H1 (cell line): ENCODE results near the gene CA10.

Source experiments
- CBX8 ChIP-seq: fragments of 300-800, 300-1000 bp; sonication (generic); IDR thresholded peaks from 2 replicates; pipeline ENCODE4 v1.7.1; 2016; ENCODE audit warnings: low read depth, low read length, borderline replicate concordance
- CREB1 ChIP-seq: IDR thresholded peaks from 2 replicates; pipeline ENCODE4 v1.6.1; 2012; ENCODE audit warnings: inconsistent platforms
- FOSL1 ChIP-seq: IDR thresholded peaks from 2 replicates; pipeline ENCODE4 v1.6.1; 2011; ENCODE audit warnings: mild to moderate bottlenecking, low read depth, low read length, moderate library complexity; ENCODE audit not compliant: insufficient read depth
- TF ChIP-seq, protein P1 (sequence below): IDR thresholded peaks from 2 replicates; pipeline ENCODE4 v1.6.1; 2012; ENCODE audit warnings: low read length, inconsistent platforms

GRCh38 chr17:51807460-51807859 is 351.1 kb downstream of the CA10 start:
- TF ChIP-seq, protein P1, sequence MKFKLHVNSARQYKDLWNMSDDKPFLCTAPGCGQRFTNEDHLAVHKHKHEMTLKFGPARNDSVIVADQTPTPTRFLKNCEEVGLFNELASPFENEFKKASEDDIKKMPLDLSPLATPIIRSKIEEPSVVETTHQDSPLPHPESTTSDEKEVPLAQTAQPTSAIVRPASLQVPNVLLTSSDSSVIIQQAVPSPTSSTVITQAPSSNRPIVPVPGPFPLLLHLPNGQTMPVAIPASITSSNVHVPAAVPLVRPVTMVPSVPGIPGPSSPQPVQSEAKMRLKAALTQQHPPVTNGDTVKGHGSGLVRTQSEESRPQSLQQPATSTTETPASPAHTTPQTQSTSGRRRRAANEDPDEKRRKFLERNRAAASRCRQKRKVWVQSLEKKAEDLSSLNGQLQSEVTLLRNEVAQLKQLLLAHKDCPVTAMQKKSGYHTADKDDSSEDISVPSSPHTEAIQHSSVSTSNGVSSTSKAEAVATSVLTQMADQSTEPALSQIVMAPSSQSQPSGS: no peak
- TF ChIP-seq FOSL1: no peak
- no peak for TF ChIP-seq CREB1
- TF ChIP-seq CBX8: no peak
